Measurements from ENCODE around the gene KLHL22.

DNA sequence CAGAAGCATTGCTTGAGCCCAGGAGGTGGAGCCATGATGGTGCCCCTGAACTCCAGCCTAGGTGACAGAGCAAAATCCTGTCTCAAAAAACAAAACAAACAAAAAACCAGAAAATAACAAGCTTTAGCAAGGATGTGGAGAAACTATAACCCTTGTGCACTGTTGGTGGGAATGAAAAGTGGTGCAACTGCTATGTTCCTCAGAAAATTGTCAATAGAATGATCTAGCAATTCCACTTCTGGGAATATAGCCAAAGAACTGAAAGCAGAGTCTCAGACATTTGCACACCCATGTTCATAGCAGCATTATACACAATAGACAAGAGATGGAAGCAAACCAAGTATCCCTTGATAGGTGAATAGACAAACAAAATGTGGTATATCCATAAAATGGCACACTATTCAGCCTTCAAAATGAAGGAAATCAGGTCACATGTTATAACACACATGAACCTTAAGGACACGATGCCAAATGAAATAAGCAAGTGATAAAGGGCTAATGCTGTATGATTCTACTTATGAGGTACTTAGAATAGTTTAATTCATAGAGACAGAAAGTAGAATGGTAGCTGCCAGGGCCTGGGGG is 15.9 kb downstream of the KLHL22 start:
- TF ChIP-seq POLR2A (IDR thresholded peaks at IDR 0.05; ENCODE audit: low read depth, low read length) (no peak), TAF1 (IDR thresholded peaks at IDR 0.05; ENCODE audit: borderline replicate concordance, low read depth, low read length) (no peak)

All from GM12892 (cell line).